OCI-M2 (cell line): ENCODE measurements around the gene RNPEPL1.

ENCODE experiments used
- DNase-seq: peaks from one replicate; lab custom pipeline; 2025; ENCODE audit not compliant: unreplicated experiment; lab: John Stamatoyannopoulos, UW

Gene RNPEPL1

GRCh38 chr2:240563951-240564560 is 4.2 kb upstream of the RNPEPL1 start:
- no peak for DNase-seq

DNA sequence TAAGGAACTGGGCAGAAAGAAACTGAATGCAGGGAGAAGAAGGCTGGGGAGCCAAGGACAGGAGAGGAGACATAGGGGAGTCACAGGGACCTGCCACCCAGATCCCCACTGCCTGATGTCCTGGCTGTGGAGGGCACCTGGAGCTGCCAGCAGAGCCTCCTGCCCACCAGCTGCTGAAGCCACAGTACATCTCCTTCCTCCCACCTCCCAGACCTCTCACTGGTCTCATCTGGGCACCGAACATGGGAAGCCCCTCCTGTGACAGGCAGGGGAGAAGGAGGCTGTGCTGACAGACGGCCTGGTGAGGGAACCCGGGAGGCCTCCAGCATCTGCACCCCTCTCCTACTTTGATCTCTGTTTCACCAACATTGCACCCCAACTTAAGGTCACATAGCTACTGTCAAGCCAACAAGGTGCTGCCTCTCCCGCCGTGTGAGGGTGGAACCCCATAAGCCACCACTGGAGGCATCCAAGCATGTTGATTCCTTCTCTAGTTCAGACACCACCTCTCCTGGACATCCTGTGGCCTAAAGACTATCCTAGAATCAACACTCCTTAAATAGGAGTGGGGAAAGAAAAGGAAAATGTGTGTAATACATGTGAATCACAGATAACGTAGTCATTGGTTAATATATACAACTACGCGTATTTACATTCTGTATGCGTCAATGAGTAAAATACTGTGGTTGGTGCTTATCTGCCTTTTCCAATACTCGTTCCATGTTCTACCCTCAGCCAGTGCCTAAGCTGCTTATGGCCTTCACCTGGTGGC is 3.5 kb upstream of the RNPEPL1 start:
- no peak for DNase-seq

- peak; percentile 32 for DNase-seq
Observed at GRCh38 chr2:240565333-240566202, 2.7 kb upstream of the RNPEPL1 start.

- DNase-seq, result no peak
Observed at GRCh38 chr2:240566203-240567136, 1.8 kb upstream of the RNPEPL1 start.

- DNase-seq, result no peak
Observed at GRCh38 chr2:240567137-240567871, 980 bp upstream of the RNPEPL1 start.

DNA sequence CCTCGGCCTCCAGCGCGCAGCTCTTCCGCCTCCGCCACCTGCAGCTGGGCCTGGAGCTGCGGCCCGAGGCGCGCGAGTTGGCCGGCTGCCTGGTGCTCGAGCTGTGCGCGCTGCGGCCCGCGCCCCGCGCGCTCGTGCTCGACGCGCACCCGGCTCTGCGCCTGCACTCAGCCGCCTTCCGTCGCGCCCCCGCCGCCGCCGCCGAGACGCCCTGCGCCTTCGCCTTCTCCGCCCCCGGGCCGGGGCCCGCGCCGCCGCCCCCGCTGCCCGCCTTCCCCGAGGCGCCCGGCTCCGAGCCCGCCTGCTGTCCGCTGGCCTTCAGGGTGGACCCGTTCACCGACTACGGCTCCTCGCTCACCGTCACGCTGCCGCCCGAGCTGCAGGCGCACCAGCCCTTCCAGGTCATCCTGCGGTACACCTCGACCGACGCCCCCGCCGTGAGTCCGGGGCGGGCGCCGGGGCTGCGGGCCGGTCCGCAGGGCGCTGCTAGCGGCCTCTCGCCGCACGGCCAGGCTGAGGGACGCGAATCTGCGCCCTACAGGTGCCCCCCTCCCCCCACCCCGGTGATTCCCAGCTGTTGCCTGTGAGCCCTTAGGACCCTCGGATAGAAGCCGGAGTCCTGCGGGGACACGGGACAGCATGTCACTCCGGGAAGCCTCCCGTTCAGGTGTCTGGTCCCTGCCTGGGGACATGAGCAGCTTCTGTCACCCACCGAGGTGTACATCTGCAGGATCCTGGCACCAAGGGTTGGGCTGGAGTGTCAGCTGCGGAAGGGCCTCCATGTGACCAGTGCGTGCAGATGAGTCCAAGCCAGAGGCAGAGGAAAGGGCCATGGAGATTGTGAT is 616 bp downstream of the RNPEPL1 start:
- no peak for DNase-seq

GRCh38 chr2:240569523-240569997 is 1.3 kb downstream of the RNPEPL1 start:
- no peak for DNase-seq

DNA sequence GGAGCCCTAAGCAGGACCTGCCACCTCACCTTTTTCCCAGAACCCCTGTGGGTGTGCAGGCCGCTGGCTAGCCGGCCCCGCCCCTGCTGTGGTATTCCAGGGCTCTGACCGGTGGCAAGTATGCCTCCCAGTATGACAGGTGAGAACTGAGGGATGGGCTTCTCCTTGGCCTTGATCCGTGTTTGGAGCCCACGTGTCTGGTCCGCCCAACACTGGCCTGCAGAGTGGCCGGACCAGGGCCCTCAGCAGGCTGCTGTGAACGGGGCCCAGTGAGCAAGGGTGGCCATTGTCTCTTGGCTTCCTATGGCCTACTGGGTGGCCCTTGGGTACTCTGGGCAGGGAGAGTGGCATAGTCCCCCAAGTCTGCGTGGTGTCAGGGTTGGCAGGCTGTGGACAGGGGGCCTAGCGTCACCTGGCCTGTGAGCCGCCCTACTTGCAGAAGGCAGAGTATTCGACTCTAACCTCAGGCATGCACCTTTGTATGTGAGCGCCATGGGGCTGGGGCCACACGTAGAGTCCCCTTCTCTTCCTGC is 1.8 kb downstream of the RNPEPL1 start:
- DNase-seq, result no peak

GRCh38 chr2:240570531-240571313 is 2.4 kb downstream of the RNPEPL1 start:
- DNase-seq, result no peak

DNA sequence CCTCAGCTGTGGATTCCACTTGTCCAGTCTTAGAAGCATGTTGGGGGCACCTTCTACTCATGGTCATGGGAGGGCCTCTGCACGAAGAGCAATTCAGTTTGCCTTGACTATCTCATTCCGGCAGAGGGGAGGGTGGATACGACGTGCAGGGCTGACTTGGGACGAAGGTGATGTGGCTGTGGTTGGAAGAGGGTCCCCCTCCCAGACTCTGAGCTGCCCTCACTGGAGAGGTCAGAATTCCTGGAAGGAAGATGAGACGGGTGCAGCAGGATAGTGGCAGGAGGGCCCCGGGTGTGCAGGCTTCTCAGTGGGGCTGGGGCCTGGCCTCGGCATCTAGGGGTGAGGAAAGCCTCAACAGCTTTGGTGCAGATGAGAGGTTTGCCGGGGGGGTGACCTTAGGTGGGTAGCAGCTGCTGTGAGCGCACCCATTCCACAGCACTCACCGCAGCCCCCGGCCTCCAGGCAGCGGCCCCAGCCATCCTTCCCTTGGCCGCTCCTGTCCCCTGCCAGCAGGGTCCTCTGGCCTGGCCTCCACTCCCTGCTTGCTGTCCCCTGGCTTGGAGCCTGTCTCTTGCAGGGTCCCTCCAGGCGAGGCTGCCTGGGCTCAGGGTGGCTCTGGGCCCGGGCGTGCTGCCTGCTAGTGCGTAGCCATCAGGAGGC is 3.2 kb downstream of the RNPEPL1 start:
- no peak for DNase-seq

- no peak for DNase-seq
Observed at GRCh38 chr2:240572141-240573031, 4.1 kb downstream of the RNPEPL1 start.

GRCh38 chr2:240573071-240573515 is 4.8 kb downstream of the RNPEPL1 start:
- no peak for DNase-seq

DNA sequence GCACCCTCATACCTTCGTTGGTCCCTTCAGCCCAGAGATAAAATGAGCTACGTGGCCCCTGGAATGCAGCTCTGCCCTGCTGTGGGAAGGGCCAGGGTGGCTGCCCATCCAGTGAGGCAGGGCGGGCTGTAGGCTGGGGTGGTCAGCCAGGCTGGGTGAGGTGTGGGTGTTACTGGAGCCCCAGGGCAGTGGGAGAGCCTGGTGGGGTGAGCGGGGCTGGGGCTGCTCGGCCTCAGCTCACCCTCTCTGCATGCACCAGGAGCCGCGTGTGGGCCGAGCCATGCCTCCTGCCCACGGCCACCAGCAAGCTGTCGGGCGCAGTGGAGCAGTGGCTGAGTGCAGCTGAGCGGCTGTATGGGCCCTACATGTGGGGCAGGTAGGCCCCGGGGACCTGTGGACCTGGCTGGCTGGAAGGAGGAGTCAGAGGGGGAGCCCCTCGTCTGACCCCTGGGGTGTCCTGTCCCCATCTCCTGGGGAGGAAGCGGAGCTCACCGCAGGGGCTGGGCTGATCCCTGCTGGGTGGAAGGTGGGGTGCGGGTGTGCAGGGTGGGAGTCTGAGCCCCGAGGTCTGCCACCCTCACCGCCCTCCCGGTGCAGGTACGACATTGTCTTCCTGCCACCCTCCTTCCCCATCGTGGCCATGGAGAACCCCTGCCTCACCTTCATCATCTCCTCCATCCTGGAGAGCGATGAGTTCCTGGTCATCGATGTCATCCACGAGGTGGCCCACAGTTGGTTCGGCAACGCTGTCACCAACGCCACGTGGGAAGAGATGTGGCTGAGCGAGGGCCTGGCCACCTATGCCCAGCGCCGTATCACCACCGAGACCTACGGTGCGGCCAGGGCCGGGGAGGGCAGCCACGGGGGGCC is 5.5 kb downstream of the RNPEPL1 start:
- DNase-seq, result no peak

DNA sequence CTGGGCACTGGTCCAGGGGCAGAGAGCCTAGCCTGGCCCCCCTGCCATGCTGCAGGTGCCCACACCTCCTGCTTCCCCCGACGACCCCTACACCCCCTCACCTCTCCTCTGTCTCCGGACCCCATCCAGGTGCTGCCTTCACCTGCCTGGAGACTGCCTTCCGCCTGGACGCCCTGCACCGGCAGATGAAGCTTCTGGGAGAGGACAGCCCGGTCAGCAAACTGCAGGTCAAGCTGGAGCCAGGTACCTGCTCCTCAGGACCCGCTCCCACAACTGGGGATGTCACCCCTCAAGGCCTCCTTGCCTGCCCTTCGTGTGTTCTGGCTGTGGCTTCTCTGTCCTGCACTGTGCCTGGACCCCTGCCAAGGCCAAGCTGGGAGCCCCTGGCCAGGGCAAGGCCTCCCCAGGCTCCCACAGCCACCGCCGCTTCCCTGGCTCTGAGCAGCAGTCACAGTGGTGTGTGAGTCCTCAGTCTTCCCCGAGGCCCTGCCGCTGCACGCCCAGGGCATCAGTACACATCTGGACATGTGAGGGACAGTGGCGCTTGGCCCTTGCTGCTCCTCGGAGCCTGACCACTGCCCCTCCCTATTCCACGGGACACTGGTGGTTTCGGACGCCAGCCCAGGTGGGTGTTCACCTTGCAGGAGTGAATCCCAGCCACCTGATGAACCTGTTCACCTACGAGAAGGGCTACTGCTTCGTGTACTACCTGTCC is 6.3 kb downstream of the RNPEPL1 start:
- DNase-seq, result no peak
